ENCODE measurements around the gene CEP68.

DNA sequence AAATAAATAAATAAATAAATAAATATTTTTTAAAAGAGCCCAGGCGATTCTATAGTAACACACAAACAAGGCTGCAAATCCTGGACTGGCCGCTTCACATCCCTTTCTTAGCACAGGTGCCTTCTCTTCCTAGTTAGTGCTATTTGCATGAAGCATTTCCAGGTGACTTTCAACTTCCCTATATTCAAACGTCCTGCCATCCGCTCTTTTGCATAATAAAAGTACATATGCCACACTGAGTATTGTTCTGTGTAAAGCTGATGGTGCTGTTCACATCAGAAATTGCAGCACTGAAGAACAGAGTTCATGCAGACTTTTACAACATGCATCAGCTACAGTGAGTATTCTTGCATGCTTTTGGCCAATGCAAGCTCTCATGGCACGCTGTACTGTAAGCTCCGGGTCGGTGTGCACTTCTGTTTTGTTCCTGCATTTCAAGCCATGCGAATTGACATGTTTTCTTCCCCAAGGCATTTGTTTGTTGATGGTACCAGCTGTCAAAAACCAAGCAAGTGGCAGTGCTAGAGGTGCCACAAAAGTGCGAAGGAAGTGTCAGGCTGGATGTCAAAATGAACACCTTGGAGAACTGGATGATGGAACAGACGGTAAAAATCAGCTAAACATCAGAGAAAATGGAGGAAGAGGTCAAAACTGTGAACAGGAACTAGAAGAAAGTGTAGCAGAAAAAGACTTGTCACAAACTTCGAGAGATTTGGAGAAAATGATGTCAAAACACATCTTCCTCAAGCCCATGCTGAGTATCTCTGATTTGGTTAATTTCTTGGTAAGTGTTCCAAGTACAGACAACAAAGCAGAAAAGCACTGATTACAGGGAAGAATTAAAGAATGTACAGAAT is 25.5 kb upstream of the CEP68 start:
- TF ChIP-seq EZH2 (IDR thresholded peaks at IDR 0.05; ENCODE audit: low read length, missing control alignments) = no peak
- no peak for TF ChIP-seq CTCF (conservative IDR thresholded peaks at IDR 0.05 in 1 of 2, IDR thresholded peaks at IDR 0.05 in 1 of 2; ENCODE audit: low read depth in 1 of 2, low read length in 2 of 2)
